ENCODE data around the gene UBFD1. TPM values are rescaled to one million over a fixed set of nuclear protein-coding genes. Genes with fewer than 3 reads are reported as not detected.

The UBFD1 gene
- total and polyA plus RNA-seq, 10 of the 15 experiments (the other 5 are each of a cell fraction or from before 2014, with no cell fraction given), result 7.3 to 48.5 (median 32.1) TPM

DNA sequence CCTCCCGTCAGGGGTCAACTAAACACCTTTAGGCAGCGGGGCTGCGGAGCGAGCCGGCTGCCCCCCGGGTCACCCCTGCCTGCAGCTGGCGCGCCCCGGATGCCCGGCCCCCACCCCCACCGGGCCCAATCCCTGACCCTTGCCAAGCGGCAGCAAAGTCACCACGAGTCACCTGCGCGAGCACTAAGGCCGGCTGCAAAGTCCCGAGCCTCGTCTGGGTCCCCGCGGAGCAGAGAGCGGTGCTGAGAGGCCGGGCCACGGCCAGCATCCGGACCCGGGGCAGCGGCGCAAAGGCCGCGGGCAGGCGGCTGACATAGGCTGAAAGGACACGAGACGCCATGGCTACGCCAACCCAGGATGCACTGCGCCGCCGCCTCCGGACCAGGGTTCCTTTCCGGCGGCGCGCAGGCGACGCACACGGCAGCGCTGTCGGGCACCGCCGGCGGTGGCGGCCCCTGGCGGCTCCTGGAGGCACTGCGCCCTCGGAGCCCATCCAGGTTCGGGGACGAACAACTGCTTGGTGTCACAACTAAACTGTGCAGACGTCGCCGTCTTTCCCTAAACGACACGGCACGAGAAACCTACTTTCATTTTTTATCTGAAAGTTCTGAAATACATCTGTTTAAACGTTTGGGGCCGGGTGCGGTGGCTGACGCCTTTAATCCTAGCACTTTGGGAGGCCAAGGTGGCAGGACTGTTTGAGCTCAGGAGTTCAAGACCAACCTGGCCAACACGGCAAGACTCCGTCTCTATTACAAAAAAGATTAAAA, 38.6 kb downstream of the UBFD1 start, which contains the start of gene NDUFAB1 (continued):
- TF ChIP-seq, protein P1, sequence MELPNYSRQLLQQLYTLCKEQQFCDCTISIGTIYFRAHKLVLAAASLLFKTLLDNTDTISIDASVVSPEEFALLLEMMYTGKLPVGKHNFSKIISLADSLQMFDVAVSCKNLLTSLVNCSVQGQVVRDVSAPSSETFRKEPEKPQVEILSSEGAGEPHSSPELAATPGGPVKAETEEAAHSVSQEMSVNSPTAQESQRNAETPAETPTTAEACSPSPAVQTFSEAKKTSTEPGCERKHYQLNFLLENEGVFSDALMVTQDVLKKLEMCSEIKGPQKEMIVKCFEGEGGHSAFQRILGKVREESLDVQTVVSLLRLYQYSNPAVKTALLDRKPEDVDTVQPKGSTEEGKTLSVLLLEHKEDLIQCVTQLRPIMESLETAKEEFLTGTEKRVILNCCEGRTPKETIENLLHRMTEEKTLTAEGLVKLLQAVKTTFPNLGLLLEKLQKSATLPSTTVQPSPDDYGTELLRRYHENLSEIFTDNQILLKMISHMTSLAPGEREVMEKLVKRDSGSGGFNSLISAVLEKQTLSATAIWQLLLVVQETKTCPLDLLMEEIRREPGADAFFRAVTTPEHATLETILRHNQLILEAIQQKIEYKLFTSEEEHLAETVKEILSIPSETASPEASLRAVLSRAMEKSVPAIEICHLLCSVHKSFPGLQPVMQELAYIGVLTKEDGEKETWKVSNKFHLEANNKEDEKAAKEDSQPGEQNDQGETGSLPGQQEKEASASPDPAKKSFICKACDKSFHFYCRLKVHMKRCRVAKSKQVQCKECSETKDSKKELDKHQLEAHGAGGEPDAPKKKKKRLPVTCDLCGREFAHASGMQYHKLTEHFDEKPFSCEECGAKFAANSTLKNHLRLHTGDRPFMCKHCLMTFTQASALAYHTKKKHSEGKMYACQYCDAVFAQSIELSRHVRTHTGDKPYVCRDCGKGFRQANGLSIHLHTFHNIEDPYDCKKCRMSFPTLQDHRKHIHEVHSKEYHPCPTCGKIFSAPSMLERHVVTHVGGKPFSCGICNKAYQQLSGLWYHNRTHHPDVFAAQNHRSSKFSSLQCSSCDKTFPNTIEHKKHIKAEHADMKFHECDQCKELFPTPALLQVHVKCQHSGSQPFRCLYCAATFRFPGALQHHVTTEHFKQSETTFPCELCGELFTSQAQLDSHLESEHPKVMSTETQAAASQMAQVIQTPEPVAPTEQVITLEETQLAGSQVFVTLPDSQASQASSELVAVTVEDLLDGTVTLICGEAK (IDR thresholded peaks at IDR 0.05; ENCODE audit: borderline replicate concordance), result no peak; the same call in 1 of the 2 replicates
- TF ChIP-seq MTA3 (IDR thresholded peaks at IDR 0.05; ENCODE audit: borderline replicate concordance, low read length) (no peak), NFXL1 (IDR thresholded peaks at IDR 0.05; ENCODE audit: borderline replicate concordance) (no peak), ZNF274 (IDR thresholded peaks at IDR 0.05; ENCODE audit: insufficient read depth, insufficient read length) (no peak), SMAD5 (IDR thresholded peaks at IDR 0.05; ENCODE audit: low read depth) (no peak; the same call in 1 of the 2 replicates), SREBF2 (IDR thresholded peaks at IDR 0.05; ENCODE audit: low read length) (no peak), CHD2 (IDR thresholded peaks at IDR 0.05; ENCODE audit: borderline replicate concordance, low read depth, low read length) (peak; percentile 54; the same call in 1 of the 2 replicates), IKZF1 (conservative IDR thresholded peaks at IDR 0.05) (peak; percentile 86), MTA2 (IDR thresholded peaks at IDR 0.05; ENCODE audit: low read depth) (no peak), CREB1 (IDR thresholded peaks at IDR 0.05; ENCODE audit: low read depth) (peak; percentile 88), GATAD2B (conservative IDR thresholded peaks at IDR 0.05; ENCODE audit: low read depth) (peak; percentile 60; the same call in 1 of the 2 replicates), ZNF217 (IDR thresholded peaks at IDR 0.05) (peak; percentile 62; the same call in 1 of the 2 replicates)
- TF ChIP-seq, protein P2, sequence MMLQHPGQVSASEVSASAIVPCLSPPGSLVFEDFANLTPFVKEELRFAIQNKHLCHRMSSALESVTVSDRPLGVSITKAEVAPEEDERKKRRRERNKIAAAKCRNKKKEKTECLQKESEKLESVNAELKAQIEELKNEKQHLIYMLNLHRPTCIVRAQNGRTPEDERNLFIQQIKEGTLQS (IDR thresholded peaks at IDR 0.05; ENCODE audit: borderline replicate concordance, extremely low read depth, low read depth, low read length), result no peak
- TF ChIP-seq, protein P3, sequence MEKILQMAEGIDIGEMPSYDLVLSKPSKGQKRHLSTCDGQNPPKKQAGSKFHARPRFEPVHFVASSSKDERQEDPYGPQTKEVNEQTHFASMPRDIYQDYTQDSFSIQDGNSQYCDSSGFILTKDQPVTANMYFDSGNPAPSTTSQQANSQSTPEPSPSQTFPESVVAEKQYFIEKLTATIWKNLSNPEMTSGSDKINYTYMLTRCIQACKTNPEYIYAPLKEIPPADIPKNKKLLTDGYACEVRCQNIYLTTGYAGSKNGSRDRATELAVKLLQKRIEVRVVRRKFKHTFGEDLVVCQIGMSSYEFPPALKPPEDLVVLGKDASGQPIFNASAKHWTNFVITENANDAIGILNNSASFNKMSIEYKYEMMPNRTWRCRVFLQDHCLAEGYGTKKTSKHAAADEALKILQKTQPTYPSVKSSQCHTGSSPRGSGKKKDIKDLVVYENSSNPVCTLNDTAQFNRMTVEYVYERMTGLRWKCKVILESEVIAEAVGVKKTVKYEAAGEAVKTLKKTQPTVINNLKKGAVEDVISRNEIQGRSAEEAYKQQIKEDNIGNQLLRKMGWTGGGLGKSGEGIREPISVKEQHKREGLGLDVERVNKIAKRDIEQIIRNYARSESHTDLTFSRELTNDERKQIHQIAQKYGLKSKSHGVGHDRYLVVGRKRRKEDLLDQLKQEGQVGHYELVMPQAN (conservative IDR thresholded peaks at IDR 0.05), result peak; percentile 70
- TF ChIP-seq, protein P4, sequence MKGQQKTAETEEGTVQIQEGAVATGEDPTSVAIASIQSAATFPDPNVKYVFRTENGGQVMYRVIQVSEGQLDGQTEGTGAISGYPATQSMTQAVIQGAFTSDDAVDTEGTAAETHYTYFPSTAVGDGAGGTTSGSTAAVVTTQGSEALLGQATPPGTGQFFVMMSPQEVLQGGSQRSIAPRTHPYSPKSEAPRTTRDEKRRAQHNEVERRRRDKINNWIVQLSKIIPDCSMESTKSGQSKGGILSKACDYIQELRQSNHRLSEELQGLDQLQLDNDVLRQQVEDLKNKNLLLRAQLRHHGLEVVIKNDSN (IDR thresholded peaks at IDR 0.05; ENCODE audit: borderline replicate concordance, extremely low read length, insufficient read depth, low read depth, low read length), result no peak
- TF ChIP-seq, protein P5, sequence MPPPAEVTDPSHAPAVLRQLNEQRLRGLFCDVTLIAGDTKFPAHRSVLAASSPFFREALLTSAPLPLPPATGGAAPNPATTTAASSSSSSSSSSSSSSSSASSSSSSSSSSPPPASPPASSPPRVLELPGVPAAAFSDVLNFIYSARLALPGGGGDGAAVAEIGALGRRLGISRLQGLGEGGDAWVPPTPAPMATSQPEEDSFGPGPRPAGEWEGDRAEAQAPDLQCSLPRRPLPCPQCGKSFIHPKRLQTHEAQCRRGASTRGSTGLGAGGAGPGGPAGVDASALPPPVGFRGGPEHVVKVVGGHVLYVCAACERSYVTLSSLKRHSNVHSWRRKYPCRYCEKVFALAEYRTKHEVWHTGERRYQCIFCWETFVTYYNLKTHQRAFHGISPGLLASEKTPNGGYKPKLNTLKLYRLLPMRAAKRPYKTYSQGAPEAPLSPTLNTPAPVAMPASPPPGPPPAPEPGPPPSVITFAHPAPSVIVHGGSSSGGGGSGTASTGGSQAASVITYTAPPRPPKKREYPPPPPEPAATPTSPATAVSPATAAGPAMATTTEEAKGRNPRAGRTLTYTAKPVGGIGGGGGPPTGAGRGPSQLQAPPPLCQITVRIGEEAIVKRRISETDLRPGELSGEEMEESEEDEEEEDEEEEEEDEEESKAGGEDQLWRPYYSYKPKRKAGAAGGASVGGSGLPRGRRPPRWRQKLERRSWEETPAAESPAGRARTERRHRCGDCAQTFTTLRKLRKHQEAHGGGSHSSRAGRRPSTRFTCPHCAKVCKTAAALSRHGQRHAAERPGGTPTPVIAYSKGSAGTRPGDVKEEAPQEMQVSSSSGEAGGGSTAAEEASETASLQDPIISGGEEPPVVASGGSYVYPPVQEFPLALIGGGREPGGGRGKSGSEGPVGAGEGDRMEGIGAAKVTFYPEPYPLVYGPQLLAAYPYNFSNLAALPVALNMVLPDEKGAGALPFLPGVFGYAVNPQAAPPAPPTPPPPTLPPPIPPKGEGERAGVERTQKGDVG (CRISPR knock-in tag; IDR thresholded peaks at IDR 0.05), result no peak
